GM10266 (cell line): ENCODE measurements around the gene CCND3.

ENCODE experiments used
- DNase-seq: peaks from one replicate; pipeline ENCODE4 v3.0.0; 2012; ENCODE audit errors: extremely low spot score
- CTCF ChIP-seq: IDR thresholded peaks from 2 replicates; pipeline ENCODE4 v1.5.1; 2012; ENCODE audit warnings: mild to moderate bottlenecking, low read depth; ENCODE audit not compliant: control insufficient read depth, insufficient read depth; ENCODE audit errors: missing control alignments

CCND3 gene

GRCh38 chr6:41963371-41963770 is 21.8 kb upstream of the CCND3 start:
- TF ChIP-seq CTCF = no peak
- DNase-seq = no peak

DNA sequence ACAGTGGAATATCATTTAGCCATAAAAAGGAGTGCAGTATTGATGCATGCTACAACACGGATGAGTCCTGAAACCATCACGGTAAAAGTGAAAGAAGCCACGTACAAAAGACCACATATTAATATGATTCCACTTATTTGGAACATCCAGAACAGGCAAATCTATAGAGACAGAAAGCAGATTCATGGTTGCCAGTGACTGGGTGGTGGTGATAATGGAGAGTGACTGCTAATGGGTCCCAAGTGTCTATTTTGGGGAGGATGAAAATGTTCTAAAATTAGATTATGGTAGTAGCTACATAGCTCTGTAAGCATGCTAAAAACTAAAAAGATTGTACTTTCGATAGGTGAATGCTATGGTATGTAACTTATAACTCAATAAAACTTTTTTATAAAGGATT is 18.4 kb upstream of the CCND3 start:
- no peak for DNase-seq
- no peak for TF ChIP-seq CTCF

- no peak for DNase-seq
- no peak for TF ChIP-seq CTCF
Measured at GRCh38 chr6:41958022-41958856, 16.6 kb upstream of the CCND3 start.

GRCh38 chr6:41957117-41957516 is 15.5 kb upstream of the CCND3 start:
- no peak for DNase-seq
- no peak for TF ChIP-seq CTCF

- TF ChIP-seq CTCF = no peak
- no peak for DNase-seq
Measured at GRCh38 chr6:41955412-41955811, 13.8 kb upstream of the CCND3 start.

GRCh38 chr6:41954668-41955067 is 13.1 kb upstream of the CCND3 start:
- DNase-seq = no peak
- no peak for TF ChIP-seq CTCF

DNA sequence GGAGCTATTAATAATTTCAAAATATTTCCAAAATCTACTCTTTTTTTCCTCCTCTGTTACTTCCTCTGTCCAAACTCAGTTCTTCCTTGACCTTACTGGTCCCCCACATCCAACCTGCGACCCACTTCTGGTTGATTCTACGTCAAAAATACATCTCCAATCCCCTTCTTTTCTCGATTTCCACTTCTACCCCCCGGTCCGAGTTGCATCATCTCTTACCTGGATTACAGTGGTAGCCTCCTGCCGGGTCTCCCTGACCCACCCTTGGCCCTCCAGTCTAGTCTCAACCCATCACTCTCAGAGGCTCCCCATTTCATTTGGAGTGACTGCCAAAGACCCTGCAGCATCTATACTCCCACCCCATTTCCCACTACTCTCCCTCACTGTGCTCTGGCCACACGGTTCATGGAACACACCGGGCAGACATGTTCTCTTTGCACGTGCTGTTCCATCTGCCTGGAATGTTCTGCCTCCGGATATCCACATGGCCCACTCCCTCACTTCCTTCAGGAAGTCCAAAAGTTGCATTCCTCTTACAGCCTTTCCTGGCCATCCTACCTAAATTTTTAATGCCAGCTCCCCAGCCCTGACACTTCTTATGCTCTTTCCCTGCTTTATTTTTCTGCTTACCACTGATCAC is 6.1 kb upstream of the CCND3 start:
- no peak for TF ChIP-seq CTCF

More for the DNA sequence above, 6.1 kb upstream of the CCND3 start:
- DNase-seq = no peak
